Measurements from ENCODE around the gene CDK14. TPM values are rescaled to one million over a fixed set of nuclear protein-coding genes. Genes with fewer than 3 reads are reported as not detected.
"Not testable (repeated sequence)": the region's sequence is repeated elsewhere in the genome, so short reads cannot be mapped to it uniquely, and the experiment has no call there.

The CDK14 gene
- total and polyA plus RNA-seq, 10 of the 15 experiments (the other 5 are each of a cell fraction or from before 2014, with no cell fraction given), result 6.5 to 61.3 (median 24.2) TPM

DNA sequence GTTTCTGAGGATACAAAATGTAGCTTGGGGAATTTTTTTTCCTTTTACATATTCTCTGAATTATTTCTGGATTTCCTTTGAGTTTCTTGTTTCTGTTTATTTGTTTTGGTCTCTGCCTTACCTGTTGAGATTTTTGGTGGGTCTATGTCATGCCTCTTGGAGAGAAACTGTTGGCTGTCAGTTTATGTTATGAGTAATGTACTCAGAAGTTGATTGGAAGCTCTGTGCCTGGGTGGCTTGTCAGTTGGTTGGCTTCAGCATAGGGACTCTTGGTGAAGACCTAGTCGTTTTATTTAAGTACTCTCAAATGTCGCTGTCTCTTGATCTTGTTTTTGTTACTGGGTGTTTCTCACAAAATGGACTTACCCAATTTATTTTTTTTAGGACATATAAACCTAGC, 132.4 kb downstream of the CDK14 start (continued):
- TF ChIP-seq, protein P1, sequence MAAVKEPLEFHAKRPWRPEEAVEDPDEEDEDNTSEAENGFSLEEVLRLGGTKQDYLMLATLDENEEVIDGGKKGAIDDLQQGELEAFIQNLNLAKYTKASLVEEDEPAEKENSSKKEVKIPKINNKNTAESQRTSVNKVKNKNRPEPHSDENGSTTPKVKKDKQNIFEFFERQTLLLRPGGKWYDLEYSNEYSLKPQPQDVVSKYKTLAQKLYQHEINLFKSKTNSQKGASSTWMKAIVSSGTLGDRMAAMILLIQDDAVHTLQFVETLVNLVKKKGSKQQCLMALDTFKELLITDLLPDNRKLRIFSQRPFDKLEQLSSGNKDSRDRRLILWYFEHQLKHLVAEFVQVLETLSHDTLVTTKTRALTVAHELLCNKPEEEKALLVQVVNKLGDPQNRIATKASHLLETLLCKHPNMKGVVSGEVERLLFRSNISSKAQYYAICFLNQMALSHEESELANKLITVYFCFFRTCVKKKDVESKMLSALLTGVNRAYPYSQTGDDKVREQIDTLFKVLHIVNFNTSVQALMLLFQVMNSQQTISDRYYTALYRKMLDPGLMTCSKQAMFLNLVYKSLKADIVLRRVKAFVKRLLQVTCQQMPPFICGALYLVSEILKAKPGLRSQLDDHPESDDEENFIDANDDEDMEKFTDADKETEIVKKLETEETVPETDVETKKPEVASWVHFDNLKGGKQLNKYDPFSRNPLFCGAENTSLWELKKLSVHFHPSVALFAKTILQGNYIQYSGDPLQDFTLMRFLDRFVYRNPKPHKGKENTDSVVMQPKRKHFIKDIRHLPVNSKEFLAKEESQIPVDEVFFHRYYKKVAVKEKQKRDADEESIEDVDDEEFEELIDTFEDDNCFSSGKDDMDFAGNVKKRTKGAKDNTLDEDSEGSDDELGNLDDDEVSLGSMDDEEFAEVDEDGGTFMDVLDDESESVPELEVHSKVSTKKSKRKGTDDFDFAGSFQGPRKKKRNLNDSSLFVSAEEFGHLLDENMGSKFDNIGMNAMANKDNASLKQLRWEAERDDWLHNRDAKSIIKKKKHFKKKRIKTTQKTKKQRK (IDR thresholded peaks at IDR 0.05; ENCODE audit: low read depth, low read length), result no peak
- TF ChIP-seq HDAC2 (IDR thresholded peaks at IDR 0.05), result no peak
- no peak for TF ChIP-seq NR2F1 (conservative IDR thresholded peaks at IDR 0.05)
- no peak for TF ChIP-seq EED (IDR thresholded peaks at IDR 0.05; ENCODE audit: low read depth)
- TF ChIP-seq SMAD1 (IDR thresholded peaks at IDR 0.05; ENCODE audit: low read depth, partially characterized antibody), result no peak
- no peak for TF ChIP-seq CREM (IDR thresholded peaks at IDR 0.05; ENCODE audit: low read depth)
- no peak for TF ChIP-seq SMC3 (IDR thresholded peaks at IDR 0.05; ENCODE audit: borderline replicate concordance, low read length)
- no peak for TF ChIP-seq ZZZ3 (IDR thresholded peaks at IDR 0.05; ENCODE audit: control insufficient read depth, insufficient read length, low read depth)
- no peak for TF ChIP-seq ZNF622 (IDR thresholded peaks at IDR 0.05)
- TF ChIP-seq, protein P2, sequence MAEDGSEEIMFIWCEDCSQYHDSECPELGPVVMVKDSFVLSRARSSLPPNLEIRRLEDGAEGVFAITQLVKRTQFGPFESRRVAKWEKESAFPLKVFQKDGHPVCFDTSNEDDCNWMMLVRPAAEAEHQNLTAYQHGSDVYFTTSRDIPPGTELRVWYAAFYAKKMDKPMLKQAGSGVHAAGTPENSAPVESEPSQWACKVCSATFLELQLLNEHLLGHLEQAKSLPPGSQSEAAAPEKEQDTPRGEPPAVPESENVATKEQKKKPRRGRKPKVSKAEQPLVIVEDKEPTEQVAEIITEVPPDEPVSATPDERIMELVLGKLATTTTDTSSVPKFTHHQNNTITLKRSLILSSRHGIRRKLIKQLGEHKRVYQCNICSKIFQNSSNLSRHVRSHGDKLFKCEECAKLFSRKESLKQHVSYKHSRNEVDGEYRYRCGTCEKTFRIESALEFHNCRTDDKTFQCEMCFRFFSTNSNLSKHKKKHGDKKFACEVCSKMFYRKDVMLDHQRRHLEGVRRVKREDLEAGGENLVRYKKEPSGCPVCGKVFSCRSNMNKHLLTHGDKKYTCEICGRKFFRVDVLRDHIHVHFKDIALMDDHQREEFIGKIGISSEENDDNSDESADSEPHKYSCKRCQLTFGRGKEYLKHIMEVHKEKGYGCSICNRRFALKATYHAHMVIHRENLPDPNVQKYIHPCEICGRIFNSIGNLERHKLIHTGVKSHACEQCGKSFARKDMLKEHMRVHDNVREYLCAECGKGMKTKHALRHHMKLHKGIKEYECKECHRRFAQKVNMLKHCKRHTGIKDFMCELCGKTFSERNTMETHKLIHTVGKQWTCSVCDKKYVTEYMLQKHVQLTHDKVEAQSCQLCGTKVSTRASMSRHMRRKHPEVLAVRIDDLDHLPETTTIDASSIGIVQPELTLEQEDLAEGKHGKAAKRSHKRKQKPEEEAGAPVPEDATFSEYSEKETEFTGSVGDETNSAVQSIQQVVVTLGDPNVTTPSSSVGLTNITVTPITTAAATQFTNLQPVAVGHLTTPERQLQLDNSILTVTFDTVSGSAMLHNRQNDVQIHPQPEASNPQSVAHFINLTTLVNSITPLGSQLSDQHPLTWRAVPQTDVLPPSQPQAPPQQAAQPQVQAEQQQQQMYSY (CRISPR knock-in tag; IDR thresholded peaks at IDR 0.05), result no peak
- TF ChIP-seq, protein P3, sequence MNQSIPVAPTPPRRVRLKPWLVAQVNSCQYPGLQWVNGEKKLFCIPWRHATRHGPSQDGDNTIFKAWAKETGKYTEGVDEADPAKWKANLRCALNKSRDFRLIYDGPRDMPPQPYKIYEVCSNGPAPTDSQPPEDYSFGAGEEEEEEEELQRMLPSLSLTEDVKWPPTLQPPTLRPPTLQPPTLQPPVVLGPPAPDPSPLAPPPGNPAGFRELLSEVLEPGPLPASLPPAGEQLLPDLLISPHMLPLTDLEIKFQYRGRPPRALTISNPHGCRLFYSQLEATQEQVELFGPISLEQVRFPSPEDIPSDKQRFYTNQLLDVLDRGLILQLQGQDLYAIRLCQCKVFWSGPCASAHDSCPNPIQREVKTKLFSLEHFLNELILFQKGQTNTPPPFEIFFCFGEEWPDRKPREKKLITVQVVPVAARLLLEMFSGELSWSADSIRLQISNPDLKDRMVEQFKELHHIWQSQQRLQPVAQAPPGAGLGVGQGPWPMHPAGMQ (IDR thresholded peaks at IDR 0.05; ENCODE audit: borderline replicate concordance), result no peak
- TF ChIP-seq YY1 (IDR thresholded peaks at IDR 0.05; ENCODE audit: low read depth, low read length), result no peak
- no peak for TF ChIP-seq BCL11A (IDR thresholded peaks at IDR 0.05; ENCODE audit: low read depth, low read length)

- ChIA-PET RAD21 (ENCODE audit: unreplicated experiment) (interaction anchor here (1.0 to 1.1 kb wide), 2 partner anchors 7 to 17 kb away, joined by 3 read pairs; no protein-coding TSS in a partner anchor), SMC1A (ENCODE audit: uncharacterized antibody, unreplicated experiment) (interaction anchor here (0.6 to 4.0 kb wide), 8 partner anchors 10 to 195 kb away, joined by 3 to 41 read pairs (median 9); no protein-coding TSS in a partner anchor), CTCF (interaction anchor here (0.7 to 3.4 kb wide), 3 partner anchors 23 to 26 kb away, joined by 3 to 7 read pairs (median 3); no protein-coding TSS in a partner anchor), POLR2A (interaction anchor here (0.6 to 2.0 kb wide), 4 partner anchors 10 to 83 kb away, joined by 3 to 6 read pairs (median 4); no protein-coding TSS in a partner anchor)
- H3K4me3 ChIP-seq; H3K36me3 ChIP-seq (ENCODE audit: control insufficient read depth in 2 of 2, insufficient read depth in 2 of 2, low read length in 1 of 2); in situ Hi-C loops (cut with MboI); H4K20me1 ChIP-seq (ENCODE audit: control insufficient read depth, insufficient read depth); H3K27ac ChIP-seq (ENCODE audit: control insufficient read depth, insufficient read depth); H3K9me3 ChIP-seq (replicated peaks; ENCODE audit: control insufficient read depth, insufficient read depth, low read length); H3K4me2 ChIP-seq (ENCODE audit: control insufficient read depth, insufficient read depth); H3K27me3 ChIP-seq (replicated peaks in 1 of 2; ENCODE audit: control insufficient read depth in 2 of 2, insufficient read depth in 2 of 2, low read length in 1 of 2); H2AFZ ChIP-seq (ENCODE audit: control insufficient read depth, low read depth, low read length); H3K79me2 ChIP-seq (ENCODE audit: control insufficient read depth, insufficient read depth, low read length); BruUV-seq (replicated peaks); intact Hi-C loops (cut with micrococcal nuclease; ENCODE audit: unreplicated experiment); FAIRE-seq; H3K9ac ChIP-seq (ENCODE audit: control insufficient read depth, insufficient read depth, low read length); ATAC-seq; DNase-seq (ENCODE audit: low read depth, low spot score): not testable (repeated sequence)
- peaks cover 20% of the 10 kb centered on the region for H3K4me1 ChIP-seq (ENCODE audit: control insufficient read depth, insufficient read depth, low read length)
- 92% methylated on average over 20 of the region's 20 CpGs for WGBS (ENCODE audit: insufficient coverage, insufficient replicate concordance, low lambda C conversion rate, missing lambda C conversion rate)
Measured at GRCh38 chr7:90735611-90736280, 139.6 kb downstream of the CDK14 start.

Data from GM12878 (cell line).